ENCODE results near the gene ZNF41.
A peak's percentile ranks its signal among the peaks of the same experiment; 100 is the strongest.
"Not testable (repeated sequence)": the region's sequence is repeated elsewhere in the genome, so short reads cannot be mapped to it uniquely, and the experiment has no call there.

Gene ZNF41

GRCh38 chrX:47482512-47483305 lies at the start of gene ZNF41:
Gene ZNF41 (minus strand): TSS chrX:47483222. CDS start chrX:47467481, 15,741 bp downstream.
- DNase-seq = peak; percentile 79

GRCh38 chrX:47530049-47530448 lies 47.0 kb upstream of the ZNF41 start:
- no peak for DNase-seq

- DNase-seq = no peak
Measured at GRCh38 chrX:47529548-47529947, 46.5 kb upstream of the ZNF41 start.

GRCh38 chrX:47523713-47524166 lies 40.7 kb upstream of the ZNF41 start:
- DNase-seq = no peak

GRCh38 chrX:47523297-47523696 lies 40.3 kb upstream of the ZNF41 start:
- peak; percentile 79 for DNase-seq

- DNase-seq = no peak
Measured at GRCh38 chrX:47518144-47518543, 35.1 kb upstream of the ZNF41 start.

- DNase-seq = no peak
Measured at GRCh38 chrX:47515941-47516665, 33.1 kb upstream of the ZNF41 start.

- DNase-seq = no peak
Measured at GRCh38 chrX:47514533-47515235, 31.7 kb upstream of the ZNF41 start.

- not testable (repeated sequence) for DNase-seq
Measured at GRCh38 chrX:47513034-47513965, 30.3 kb upstream of the ZNF41 start.

GRCh38 chrX:47512383-47512782 lies 29.4 kb upstream of the ZNF41 start:
- DNase-seq = not testable (repeated sequence)

- DNase-seq = no peak
Measured at GRCh38 chrX:47507153-47507867, 24.3 kb upstream of the ZNF41 start.

- DNase-seq = no peak
Measured at GRCh38 chrX:47503151-47503550, 20.1 kb upstream of the ZNF41 start.

- DNase-seq = no peak
Measured at GRCh38 chrX:47502316-47503125, 19.5 kb upstream of the ZNF41 start.

- DNase-seq = no peak
Measured at GRCh38 chrX:47501226-47502074, 18.4 kb upstream of the ZNF41 start.

- DNase-seq = no peak
Measured at GRCh38 chrX:47500554-47500953, 17.5 kb upstream of the ZNF41 start.

GRCh38 chrX:47499293-47499692 lies 16.3 kb upstream of the ZNF41 start:
- no peak for DNase-seq

GRCh38 chrX:47498411-47498810 lies 15.4 kb upstream of the ZNF41 start:
- no peak for DNase-seq

- no peak for DNase-seq
Measured at GRCh38 chrX:47497271-47497888, 14.4 kb upstream of the ZNF41 start.

GRCh38 chrX:47492133-47492532 lies 9.1 kb upstream of the ZNF41 start:
- DNase-seq = not testable (repeated sequence)

Measured in stimulated activated CD4-positive, alpha-beta T cell treated with anti-CD3 and anti-CD28 coated beads, Interleukin-4, amount 100 ng/mL, for 24 hours (primary cell).